ENCODE results near the gene P2RY1. TPM values are rescaled to one million over a fixed set of nuclear protein-coding genes. Genes with fewer than 3 reads are reported as not detected.

P2RY1 gene
- total and polyA plus RNA-seq, 9 of the 15 experiments (the other 6 are each of a cell fraction or from before 2014, with no cell fraction given) = 6.0 to 27.9 (median 18.4) TPM

DNA sequence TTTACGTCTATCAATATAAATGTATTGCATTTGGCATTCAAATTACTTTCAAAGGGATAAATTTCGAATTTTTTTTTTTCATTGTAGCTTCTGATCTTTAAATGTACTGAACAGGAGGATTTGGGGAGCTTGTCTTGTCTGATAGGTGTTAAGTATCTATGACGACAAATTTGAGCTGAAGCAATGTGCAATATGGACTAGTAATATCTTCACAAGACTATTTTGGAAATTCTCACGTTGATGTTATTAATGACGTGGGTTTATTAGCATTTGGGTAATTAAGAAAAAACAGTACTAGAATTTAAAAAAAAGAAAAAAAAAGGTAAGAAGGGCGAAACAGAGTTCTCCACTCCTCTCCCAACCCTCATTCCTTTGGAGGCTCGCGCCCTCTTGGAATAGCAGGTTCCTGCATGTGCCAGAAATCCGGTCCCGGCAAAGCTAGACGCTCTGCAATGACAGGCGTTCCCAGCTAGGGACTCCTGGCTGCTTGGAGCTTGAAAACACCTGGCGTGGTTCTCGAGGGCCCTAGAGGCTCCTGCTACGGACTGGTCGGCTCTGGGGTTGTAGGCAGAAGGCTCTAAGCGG is 648 bp upstream of the P2RY1 start (continued):
- TF ChIP-seq, protein P1, sequence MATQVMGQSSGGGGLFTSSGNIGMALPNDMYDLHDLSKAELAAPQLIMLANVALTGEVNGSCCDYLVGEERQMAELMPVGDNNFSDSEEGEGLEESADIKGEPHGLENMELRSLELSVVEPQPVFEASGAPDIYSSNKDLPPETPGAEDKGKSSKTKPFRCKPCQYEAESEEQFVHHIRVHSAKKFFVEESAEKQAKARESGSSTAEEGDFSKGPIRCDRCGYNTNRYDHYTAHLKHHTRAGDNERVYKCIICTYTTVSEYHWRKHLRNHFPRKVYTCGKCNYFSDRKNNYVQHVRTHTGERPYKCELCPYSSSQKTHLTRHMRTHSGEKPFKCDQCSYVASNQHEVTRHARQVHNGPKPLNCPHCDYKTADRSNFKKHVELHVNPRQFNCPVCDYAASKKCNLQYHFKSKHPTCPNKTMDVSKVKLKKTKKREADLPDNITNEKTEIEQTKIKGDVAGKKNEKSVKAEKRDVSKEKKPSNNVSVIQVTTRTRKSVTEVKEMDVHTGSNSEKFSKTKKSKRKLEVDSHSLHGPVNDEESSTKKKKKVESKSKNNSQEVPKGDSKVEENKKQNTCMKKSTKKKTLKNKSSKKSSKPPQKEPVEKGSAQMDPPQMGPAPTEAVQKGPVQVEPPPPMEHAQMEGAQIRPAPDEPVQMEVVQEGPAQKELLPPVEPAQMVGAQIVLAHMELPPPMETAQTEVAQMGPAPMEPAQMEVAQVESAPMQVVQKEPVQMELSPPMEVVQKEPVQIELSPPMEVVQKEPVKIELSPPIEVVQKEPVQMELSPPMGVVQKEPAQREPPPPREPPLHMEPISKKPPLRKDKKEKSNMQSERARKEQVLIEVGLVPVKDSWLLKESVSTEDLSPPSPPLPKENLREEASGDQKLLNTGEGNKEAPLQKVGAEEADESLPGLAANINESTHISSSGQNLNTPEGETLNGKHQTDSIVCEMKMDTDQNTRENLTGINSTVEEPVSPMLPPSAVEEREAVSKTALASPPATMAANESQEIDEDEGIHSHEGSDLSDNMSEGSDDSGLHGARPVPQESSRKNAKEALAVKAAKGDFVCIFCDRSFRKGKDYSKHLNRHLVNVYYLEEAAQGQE (IDR thresholded peaks at IDR 0.05; ENCODE audit: borderline replicate concordance) = no peak
- TF ChIP-seq, protein P1 (CRISPR knock-in tag; IDR thresholded peaks at IDR 0.05; ENCODE audit: low read depth) = 0 out of 2 replicates have a peak, but pooled peaks have one; percentile 12
- TF ChIP-seq, protein P2, sequence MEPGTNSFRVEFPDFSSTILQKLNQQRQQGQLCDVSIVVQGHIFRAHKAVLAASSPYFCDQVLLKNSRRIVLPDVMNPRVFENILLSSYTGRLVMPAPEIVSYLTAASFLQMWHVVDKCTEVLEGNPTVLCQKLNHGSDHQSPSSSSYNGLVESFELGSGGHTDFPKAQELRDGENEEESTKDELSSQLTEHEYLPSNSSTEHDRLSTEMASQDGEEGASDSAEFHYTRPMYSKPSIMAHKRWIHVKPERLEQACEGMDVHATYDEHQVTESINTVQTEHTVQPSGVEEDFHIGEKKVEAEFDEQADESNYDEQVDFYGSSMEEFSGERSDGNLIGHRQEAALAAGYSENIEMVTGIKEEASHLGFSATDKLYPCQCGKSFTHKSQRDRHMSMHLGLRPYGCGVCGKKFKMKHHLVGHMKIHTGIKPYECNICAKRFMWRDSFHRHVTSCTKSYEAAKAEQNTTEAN (CRISPR knock-in tag; IDR thresholded peaks at IDR 0.05) = no peak
- TF ChIP-seq, protein P3, sequence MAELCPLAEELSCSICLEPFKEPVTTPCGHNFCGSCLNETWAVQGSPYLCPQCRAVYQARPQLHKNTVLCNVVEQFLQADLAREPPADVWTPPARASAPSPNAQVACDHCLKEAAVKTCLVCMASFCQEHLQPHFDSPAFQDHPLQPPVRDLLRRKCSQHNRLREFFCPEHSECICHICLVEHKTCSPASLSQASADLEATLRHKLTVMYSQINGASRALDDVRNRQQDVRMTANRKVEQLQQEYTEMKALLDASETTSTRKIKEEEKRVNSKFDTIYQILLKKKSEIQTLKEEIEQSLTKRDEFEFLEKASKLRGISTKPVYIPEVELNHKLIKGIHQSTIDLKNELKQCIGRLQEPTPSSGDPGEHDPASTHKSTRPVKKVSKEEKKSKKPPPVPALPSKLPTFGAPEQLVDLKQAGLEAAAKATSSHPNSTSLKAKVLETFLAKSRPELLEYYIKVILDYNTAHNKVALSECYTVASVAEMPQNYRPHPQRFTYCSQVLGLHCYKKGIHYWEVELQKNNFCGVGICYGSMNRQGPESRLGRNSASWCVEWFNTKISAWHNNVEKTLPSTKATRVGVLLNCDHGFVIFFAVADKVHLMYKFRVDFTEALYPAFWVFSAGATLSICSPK (IDR thresholded peaks at IDR 0.05; ENCODE audit: borderline replicate concordance) = no peak
- TF ChIP-seq GATAD2B (IDR thresholded peaks at IDR 0.05; ENCODE audit: borderline replicate concordance) (no peak), ZNF778 (CRISPR knock-in tag; IDR thresholded peaks at IDR 0.05) (no peak), ZNF184 (CRISPR knock-in tag; IDR thresholded peaks at IDR 0.05) (no peak), ARNT (IDR thresholded peaks at IDR 0.05) (peak in 1 of 2 experiments; percentile 75; a peak in 1 of 4 replicates), MEIS2 (IDR thresholded peaks at IDR 0.05; ENCODE audit: partially characterized antibody) (peak; percentile 27), CC2D1A (IDR thresholded peaks at IDR 0.05) (0 out of 2 replicates have a peak, but pooled peaks have one; percentile 30), XRCC4 (IDR thresholded peaks at IDR 0.05; ENCODE audit: extremely low read depth, insufficient read depth, insufficient read length) (no peak), FOXJ2 (tag; IDR thresholded peaks at IDR 0.05) (no peak)
- TF ChIP-seq, protein P4, sequence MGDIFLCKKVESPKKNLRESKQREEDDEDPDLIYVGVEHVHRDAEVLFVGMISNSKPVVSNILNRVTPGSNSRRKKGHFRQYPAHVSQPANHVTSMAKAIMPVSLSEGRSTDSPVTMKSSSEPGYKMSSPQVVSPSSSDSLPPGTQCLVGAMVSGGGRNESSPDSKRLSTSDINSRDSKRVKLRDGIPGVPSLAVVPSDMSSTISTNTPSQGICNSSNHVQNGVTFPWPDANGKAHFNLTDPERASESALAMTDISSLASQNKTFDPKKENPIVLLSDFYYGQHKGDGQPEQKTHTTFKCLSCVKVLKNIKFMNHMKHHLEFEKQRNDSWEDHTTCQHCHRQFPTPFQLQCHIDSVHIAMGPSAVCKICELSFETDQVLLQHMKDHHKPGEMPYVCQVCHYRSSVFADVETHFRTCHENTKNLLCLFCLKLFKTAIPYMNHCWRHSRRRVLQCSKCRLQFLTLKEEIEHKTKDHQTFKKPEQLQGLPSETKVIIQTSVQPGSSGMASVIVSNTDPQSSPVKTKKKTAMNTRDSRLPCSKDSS (IDR thresholded peaks at IDR 0.05; ENCODE audit: low read depth, partially characterized antibody) = no peak
- TF ChIP-seq, protein P5, sequence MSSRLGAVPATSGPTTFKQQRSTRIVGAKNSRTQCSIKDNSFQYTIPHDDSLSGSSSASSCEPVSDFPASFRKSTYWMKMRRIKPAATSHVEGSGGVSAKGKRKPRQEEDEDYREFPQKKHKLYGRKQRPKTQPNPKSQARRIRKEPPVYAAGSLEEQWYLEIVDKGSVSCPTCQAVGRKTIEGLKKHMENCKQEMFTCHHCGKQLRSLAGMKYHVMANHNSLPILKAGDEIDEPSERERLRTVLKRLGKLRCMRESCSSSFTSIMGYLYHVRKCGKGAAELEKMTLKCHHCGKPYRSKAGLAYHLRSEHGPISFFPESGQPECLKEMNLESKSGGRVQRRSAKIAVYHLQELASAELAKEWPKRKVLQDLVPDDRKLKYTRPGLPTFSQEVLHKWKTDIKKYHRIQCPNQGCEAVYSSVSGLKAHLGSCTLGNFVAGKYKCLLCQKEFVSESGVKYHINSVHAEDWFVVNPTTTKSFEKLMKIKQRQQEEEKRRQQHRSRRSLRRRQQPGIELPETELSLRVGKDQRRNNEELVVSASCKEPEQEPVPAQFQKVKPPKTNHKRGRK (tag; IDR thresholded peaks at IDR 0.05) = no peak
